Measurements from ENCODE around the gene NCSTN. TPM values are rescaled to one million over a fixed set of nuclear protein-coding genes. Genes with fewer than 3 reads are reported as not detected.

NCSTN gene
- total RNA-seq, 1 experiment from 2014 or later = 93.7 TPM

DNA sequence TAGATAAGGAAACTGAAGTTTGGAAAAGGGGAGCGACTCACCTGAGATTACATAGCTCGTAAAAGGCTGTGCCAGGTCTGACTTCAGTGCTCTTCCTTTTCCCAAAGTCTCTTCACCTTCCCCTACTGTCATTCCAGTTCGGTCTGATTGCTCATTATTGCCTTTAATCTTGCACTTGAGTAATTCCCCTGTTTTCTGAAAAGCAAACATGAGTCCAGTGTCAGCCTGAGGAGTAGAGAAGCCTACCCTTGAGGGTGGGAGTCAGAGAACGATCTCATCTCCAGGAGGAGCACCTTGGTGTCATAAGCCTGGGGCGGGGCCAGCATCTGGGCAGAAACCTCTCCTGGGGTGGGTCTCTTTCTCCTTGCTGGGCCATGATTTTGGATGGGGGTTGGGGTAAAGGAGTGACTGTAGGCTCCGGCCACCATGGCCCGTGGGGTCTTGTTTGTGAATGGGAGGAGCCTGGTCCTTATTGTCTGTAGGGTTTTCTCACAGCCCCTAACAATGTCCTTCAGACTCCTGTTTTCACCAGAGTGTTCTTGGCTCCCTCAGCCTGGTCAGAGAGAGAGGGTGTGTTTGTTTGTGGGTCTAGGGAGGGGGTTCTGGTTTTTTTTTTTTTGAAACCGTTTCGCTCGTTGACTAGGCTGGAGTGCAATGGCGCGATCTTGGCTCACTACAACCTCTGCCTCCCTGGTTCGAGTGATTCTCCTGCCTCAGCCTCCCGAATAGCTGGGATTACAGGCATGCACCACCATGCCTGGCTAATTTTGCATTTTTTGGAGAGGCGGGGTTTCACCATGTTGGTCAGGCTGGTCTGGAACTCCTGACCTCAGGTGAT is 63.2 kb downstream of the NCSTN start:
- intact Hi-C loops (cut with micrococcal nuclease; ENCODE audit: unreplicated experiment) (no loop called here), in situ Hi-C loops (cut with HindIII; ENCODE audit: low pct_unique_long_range_greater_than_20kb, low sequenced_read_pairs) (no loop called here)
- no peak overlapping the region for H3K4me3 ChIP-seq (ENCODE audit: low read depth in 2 of 2, low read length in 2 of 2)
- H3K9me3 ChIP-seq (ENCODE audit: control insufficient read depth, insufficient read depth, low read depth, low read length) = no peaks in the 10 kb centered on the region
- H3K27ac ChIP-seq (ENCODE audit: low read length) = no peak overlapping the region
- H3K4me1 ChIP-seq (ENCODE audit: control insufficient read depth, insufficient read depth, low read length) = no peaks in the 10 kb centered on the region
- TF ChIP-seq POLR2AphosphoS5 (IDR thresholded peaks at IDR 0.05; ENCODE audit: low read depth, low read length) (no peak), TCF7L2 (IDR thresholded peaks at IDR 0.05; ENCODE audit: low read depth, low read length) (no peak), SIN3A (IDR thresholded peaks at IDR 0.05; ENCODE audit: borderline replicate concordance, insufficient read depth, low read depth, low read length) (no peak)
- TF ChIP-seq, protein P1, sequence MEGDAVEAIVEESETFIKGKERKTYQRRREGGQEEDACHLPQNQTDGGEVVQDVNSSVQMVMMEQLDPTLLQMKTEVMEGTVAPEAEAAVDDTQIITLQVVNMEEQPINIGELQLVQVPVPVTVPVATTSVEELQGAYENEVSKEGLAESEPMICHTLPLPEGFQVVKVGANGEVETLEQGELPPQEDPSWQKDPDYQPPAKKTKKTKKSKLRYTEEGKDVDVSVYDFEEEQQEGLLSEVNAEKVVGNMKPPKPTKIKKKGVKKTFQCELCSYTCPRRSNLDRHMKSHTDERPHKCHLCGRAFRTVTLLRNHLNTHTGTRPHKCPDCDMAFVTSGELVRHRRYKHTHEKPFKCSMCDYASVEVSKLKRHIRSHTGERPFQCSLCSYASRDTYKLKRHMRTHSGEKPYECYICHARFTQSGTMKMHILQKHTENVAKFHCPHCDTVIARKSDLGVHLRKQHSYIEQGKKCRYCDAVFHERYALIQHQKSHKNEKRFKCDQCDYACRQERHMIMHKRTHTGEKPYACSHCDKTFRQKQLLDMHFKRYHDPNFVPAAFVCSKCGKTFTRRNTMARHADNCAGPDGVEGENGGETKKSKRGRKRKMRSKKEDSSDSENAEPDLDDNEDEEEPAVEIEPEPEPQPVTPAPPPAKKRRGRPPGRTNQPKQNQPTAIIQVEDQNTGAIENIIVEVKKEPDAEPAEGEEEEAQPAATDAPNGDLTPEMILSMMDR (IDR thresholded peaks at IDR 0.05) = no peak
- TF ChIP-seq, protein P2, sequence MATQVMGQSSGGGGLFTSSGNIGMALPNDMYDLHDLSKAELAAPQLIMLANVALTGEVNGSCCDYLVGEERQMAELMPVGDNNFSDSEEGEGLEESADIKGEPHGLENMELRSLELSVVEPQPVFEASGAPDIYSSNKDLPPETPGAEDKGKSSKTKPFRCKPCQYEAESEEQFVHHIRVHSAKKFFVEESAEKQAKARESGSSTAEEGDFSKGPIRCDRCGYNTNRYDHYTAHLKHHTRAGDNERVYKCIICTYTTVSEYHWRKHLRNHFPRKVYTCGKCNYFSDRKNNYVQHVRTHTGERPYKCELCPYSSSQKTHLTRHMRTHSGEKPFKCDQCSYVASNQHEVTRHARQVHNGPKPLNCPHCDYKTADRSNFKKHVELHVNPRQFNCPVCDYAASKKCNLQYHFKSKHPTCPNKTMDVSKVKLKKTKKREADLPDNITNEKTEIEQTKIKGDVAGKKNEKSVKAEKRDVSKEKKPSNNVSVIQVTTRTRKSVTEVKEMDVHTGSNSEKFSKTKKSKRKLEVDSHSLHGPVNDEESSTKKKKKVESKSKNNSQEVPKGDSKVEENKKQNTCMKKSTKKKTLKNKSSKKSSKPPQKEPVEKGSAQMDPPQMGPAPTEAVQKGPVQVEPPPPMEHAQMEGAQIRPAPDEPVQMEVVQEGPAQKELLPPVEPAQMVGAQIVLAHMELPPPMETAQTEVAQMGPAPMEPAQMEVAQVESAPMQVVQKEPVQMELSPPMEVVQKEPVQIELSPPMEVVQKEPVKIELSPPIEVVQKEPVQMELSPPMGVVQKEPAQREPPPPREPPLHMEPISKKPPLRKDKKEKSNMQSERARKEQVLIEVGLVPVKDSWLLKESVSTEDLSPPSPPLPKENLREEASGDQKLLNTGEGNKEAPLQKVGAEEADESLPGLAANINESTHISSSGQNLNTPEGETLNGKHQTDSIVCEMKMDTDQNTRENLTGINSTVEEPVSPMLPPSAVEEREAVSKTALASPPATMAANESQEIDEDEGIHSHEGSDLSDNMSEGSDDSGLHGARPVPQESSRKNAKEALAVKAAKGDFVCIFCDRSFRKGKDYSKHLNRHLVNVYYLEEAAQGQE (IDR thresholded peaks at IDR 0.05; ENCODE audit: insufficient read depth in 1 of 2, low read depth in 2 of 2, low read length in 1 of 2) = no peak
- ATAC-seq (no peak), DNase-seq (ENCODE audit: low read depth, low spot score) (no peak)
- ChIA-PET CTCF (no interaction called here), POLR2A (no interaction called here)
- peaks cover 14% of the 10 kb centered on the region for H3K27me3 ChIP-seq (ENCODE audit: control insufficient read depth, insufficient read depth, low read length)
- BruUV-seq (replicated peaks) = no TSS peak
- no peaks in the 10 kb centered on the region for H3K36me3 ChIP-seq (ENCODE audit: control insufficient read depth, insufficient read depth, low read length)

DNA sequence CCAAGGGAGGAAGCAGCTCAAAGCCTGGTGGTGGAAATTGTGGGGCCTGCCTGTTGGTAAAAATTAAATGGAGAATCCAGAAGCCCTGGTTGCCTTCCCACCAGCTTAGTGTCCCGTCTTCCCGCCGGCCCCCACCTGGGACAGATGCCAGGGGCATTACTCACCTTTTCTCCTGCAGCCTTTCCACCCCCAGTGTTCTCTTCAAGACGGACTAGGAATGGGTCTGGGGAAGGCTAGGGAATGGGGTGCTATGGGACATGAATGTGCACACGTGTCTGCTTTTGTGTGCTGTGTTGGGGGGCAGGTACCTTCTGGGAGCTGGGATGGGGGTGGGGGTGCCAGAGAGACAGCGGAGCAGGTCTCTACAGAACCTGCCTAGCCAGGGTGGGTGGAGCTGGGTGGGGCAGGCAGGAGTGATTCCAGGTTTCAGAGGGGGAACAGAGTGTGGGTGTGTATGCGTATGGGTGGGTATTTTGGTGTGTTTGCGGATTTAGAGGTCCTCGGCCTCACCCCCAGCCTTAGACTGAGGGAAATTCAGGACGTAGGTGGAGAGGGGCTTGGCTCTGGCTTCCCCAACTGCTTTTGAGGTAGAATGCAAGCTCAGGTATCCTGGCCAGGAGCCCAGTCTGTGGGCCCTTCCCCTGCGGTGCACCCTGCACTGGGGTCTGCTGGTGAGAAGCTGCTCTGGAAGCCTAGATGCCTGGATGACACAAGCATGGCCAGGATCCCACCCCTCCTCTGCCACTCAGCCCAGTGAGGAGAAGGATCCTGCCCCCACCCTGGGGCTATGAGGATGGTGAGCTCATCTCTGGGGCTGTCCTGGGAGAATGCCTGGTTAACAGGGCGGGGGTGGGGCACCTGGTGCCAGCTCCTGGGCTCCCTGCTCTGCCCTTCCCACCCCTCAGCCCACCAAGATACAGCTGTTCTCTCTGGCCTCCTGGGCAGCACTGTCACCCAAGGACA is 64.9 kb downstream of the NCSTN start:
- POLR2A ChIA-PET = no interaction called here
- no peak for DNase-seq (ENCODE audit: low read depth, low spot score)

More for the DNA sequence above, 64.9 kb downstream of the NCSTN start:
- no TSS peak for BruUV-seq (replicated peaks)
- no peak for ATAC-seq
- Histone ChIP-seq H3K9me3 (ENCODE audit: control insufficient read depth, insufficient read depth, low read depth, low read length) (no peaks in the 10 kb centered on the region), H3K4me1 (ENCODE audit: control insufficient read depth, insufficient read depth, low read length) (no peaks in the 10 kb centered on the region), H3K36me3 (ENCODE audit: control insufficient read depth, insufficient read depth, low read length) (no peaks in the 10 kb centered on the region), H3K27me3 (ENCODE audit: control insufficient read depth, insufficient read depth, low read length) (peaks cover 4% of the 10 kb centered on the region; the same call in 1 of the 2 replicates), H3K4me3 (ENCODE audit: low read depth in 2 of 2, low read length in 2 of 2) (no peak overlapping the region), H3K27ac (ENCODE audit: low read length) (no peak overlapping the region)
- TF ChIP-seq POLR2AphosphoS5 (IDR thresholded peaks at IDR 0.05; ENCODE audit: low read depth, low read length) (no peak), SIN3A (IDR thresholded peaks at IDR 0.05; ENCODE audit: borderline replicate concordance, insufficient read depth, low read depth, low read length) (no peak), TCF7L2 (IDR thresholded peaks at IDR 0.05; ENCODE audit: low read depth, low read length) (no peak)
- TF ChIP-seq, protein P1 (IDR thresholded peaks at IDR 0.05) = no peak
- TF ChIP-seq, protein P2 (IDR thresholded peaks at IDR 0.05; ENCODE audit: insufficient read depth in 1 of 2, low read depth in 2 of 2, low read length in 1 of 2) = no peak
- intact Hi-C loops (cut with micrococcal nuclease; ENCODE audit: unreplicated experiment) (no loop called here), in situ Hi-C loops (cut with HindIII; ENCODE audit: low pct_unique_long_range_greater_than_20kb, low sequenced_read_pairs) (no loop called here)
- CTCF ChIA-PET = interaction anchor here (0.7 to 0.8 kb wide), 2 partner anchors 266 to 1271 kb away, joined by 3 to 5 read pairs; no protein-coding TSS in a partner anchor

Measured in Panc1 (cell line).